ENCODE results near the gene FGF6. TPM values are rescaled to one million over a fixed set of nuclear protein-coding genes. Genes with fewer than 3 reads are reported as not detected.

FGF6 gene
- total and polyA plus RNA-seq, 4 donors: not detected

DNA sequence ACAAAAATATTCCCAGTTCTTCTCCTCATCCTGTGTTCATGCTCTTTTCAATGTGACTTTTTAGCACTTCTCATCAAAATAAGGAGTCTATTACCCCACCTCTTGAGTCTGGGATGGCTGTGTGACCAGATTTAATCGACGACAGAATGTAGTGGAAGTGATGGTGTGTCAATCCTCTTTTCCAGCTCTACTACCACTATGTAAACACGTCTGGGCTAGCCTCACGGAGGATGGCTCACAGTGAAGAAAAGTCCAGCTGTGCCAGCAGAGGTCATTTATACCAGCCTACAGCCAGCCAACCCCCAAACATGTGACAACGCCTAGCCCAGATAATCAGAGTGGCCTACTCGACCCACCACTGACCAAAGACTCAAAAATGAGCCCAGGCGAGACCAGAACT lies 37.3 kb upstream of the FGF6 start (continued):
- TF ChIP-seq, protein P1, sequence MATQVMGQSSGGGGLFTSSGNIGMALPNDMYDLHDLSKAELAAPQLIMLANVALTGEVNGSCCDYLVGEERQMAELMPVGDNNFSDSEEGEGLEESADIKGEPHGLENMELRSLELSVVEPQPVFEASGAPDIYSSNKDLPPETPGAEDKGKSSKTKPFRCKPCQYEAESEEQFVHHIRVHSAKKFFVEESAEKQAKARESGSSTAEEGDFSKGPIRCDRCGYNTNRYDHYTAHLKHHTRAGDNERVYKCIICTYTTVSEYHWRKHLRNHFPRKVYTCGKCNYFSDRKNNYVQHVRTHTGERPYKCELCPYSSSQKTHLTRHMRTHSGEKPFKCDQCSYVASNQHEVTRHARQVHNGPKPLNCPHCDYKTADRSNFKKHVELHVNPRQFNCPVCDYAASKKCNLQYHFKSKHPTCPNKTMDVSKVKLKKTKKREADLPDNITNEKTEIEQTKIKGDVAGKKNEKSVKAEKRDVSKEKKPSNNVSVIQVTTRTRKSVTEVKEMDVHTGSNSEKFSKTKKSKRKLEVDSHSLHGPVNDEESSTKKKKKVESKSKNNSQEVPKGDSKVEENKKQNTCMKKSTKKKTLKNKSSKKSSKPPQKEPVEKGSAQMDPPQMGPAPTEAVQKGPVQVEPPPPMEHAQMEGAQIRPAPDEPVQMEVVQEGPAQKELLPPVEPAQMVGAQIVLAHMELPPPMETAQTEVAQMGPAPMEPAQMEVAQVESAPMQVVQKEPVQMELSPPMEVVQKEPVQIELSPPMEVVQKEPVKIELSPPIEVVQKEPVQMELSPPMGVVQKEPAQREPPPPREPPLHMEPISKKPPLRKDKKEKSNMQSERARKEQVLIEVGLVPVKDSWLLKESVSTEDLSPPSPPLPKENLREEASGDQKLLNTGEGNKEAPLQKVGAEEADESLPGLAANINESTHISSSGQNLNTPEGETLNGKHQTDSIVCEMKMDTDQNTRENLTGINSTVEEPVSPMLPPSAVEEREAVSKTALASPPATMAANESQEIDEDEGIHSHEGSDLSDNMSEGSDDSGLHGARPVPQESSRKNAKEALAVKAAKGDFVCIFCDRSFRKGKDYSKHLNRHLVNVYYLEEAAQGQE (IDR thresholded peaks at IDR 0.05): no peak
- TF ChIP-seq JUND (IDR thresholded peaks at IDR 0.05): no peak
- TF ChIP-seq SP1 (IDR thresholded peaks at IDR 0.05): no peak
- TF ChIP-seq NR2F2 (IDR thresholded peaks at IDR 0.05): no peak
- no peak for TF ChIP-seq HNF4G (IDR thresholded peaks at IDR 0.05)
- TF ChIP-seq, protein P2, sequence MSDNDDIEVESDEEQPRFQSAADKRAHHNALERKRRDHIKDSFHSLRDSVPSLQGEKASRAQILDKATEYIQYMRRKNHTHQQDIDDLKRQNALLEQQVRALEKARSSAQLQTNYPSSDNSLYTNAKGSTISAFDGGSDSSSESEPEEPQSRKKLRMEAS (IDR thresholded peaks at IDR 0.05): no peak
- TF ChIP-seq TAF1 (conservative IDR thresholded peaks at IDR 0.05): no peak
- TF ChIP-seq YY1 (IDR thresholded peaks at IDR 0.05): no peak

DNA sequence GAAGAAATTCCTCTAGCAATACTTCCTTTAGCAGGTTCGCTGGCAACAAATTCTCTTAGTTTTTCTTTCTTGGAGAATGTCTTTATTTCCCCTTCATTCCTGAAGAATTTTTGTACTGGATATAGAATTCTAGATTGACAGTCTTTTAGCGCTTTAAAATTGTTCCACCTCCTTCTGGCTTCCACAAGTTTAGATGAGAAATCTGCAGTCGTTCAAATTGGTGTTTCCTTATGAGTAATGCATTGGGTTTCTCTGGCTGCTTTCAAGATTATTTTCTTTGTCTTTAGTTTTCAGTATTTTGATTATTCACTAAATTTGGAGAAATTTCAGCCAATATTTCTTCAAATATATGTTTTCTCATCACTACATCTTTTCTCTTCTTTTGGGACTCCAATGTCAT lies 33.3 kb upstream of the FGF6 start:
- Histone ChIP-seq H3K27me3 (ENCODE audit: control insufficient read depth in 4 of 4, insufficient read depth in 4 of 4, low read length in 3 of 4) (no peaks in the 10 kb centered on the region), H3K36me3 (ENCODE audit: control insufficient read depth in 4 of 4, insufficient read depth in 3 of 4, low read depth in 1 of 4, low read length in 3 of 4) (no peaks in the 10 kb centered on the region), H3K27ac (ENCODE audit: low read depth in 1 of 2, low read length in 2 of 2) (no peak overlapping the region), H3K9ac (ENCODE audit: low read depth in 1 of 2, low read length in 2 of 2) (no peak overlapping the region), H3K4me1 (ENCODE audit: control insufficient read depth in 4 of 4, insufficient read depth in 4 of 4, low read length in 3 of 4) (no peaks in the 10 kb centered on the region), H3K9me3 (ENCODE audit: control insufficient read depth in 4 of 4, low read length in 3 of 4) (peaks cover 0 to 6% (median 0%) of the 10 kb centered on the region in 4 donors), H3K4me3 (ENCODE audit: low read depth in 1 of 3, low read length in 3 of 3) (no peak overlapping the region)
- 90% methylated on average over 3 of the region's 3 CpGs for WGBS
- no peak for DNase-seq (ENCODE audit: low spot score)
- no peak for TF ChIP-seq FOXA2 (IDR thresholded peaks at IDR 0.05)
- TF ChIP-seq EGR1 (IDR thresholded peaks at IDR 0.05; ENCODE audit: low read depth in 2 of 2): no peak
- no peak for TF ChIP-seq JUND (IDR thresholded peaks at IDR 0.05)
- TF ChIP-seq YY1 (IDR thresholded peaks at IDR 0.05): no peak
- TF ChIP-seq, protein P1 (IDR thresholded peaks at IDR 0.05): no peak
- no peak for TF ChIP-seq FOXA1 (IDR thresholded peaks at IDR 0.05)
- no peak for TF ChIP-seq RAD21 (IDR thresholded peaks at IDR 0.05)
- TF ChIP-seq, protein P2 (IDR thresholded peaks at IDR 0.05): no peak
- TF ChIP-seq, protein P3, sequence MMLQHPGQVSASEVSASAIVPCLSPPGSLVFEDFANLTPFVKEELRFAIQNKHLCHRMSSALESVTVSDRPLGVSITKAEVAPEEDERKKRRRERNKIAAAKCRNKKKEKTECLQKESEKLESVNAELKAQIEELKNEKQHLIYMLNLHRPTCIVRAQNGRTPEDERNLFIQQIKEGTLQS (IDR thresholded peaks at IDR 0.05): no peak
- TF ChIP-seq, protein P4, sequence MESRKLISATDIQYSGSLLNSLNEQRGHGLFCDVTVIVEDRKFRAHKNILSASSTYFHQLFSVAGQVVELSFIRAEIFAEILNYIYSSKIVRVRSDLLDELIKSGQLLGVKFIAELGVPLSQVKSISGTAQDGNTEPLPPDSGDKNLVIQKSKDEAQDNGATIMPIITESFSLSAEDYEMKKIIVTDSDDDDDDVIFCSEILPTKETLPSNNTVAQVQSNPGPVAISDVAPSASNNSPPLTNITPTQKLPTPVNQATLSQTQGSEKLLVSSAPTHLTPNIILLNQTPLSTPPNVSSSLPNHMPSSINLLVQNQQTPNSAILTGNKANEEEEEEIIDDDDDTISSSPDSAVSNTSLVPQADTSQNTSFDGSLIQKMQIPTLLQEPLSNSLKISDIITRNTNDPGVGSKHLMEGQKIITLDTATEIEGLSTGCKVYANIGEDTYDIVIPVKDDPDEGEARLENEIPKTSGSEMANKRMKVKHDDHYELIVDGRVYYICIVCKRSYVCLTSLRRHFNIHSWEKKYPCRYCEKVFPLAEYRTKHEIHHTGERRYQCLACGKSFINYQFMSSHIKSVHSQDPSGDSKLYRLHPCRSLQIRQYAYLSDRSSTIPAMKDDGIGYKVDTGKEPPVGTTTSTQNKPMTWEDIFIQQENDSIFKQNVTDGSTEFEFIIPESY (IDR thresholded peaks at IDR 0.05): no peak
- TF ChIP-seq HNF4G (IDR thresholded peaks at IDR 0.05): no peak

Measured in liver (tissue), 9 donors.